Osteocyte (in vitro differentiated cells): ENCODE data around the gene DDX1. TPM values are rescaled to one million over a fixed set of nuclear protein-coding genes. Genes with fewer than 3 reads are reported as not detected.

Experiments
- DNase-seq: peaks from one replicate; pipeline ENCODE4 v3.0.0; 2021; ENCODE audit warnings: mixed read lengths; ENCODE audit not compliant: unreplicated experiment; ENCODE audit errors: extremely low spot score
- H3K27ac Mint-ChIP-seq: one replicate; pipeline ENCODE4 v1.8.0; 2021; ENCODE audit warnings: mild to moderate bottlenecking, mixed read lengths; ENCODE audit not compliant: unreplicated experiment
- H3K27me3 Mint-ChIP-seq: one replicate; pipeline ENCODE4 v1.8.0; 2021; ENCODE audit warnings: mixed read lengths; ENCODE audit not compliant: unreplicated experiment
- H3K36me3 Mint-ChIP-seq: one replicate; pipeline ENCODE4 v1.8.0; 2021; ENCODE audit warnings: mixed read lengths; ENCODE audit not compliant: unreplicated experiment
- H3K4me1 Mint-ChIP-seq: one replicate; pipeline ENCODE4 v1.8.0; 2021; ENCODE audit warnings: mixed read lengths; ENCODE audit not compliant: unreplicated experiment
- H3K4me3 Mint-ChIP-seq: one replicate; pipeline ENCODE4 v1.8.0; 2021; ENCODE audit warnings: mild to moderate bottlenecking, moderate library complexity, mixed read lengths; ENCODE audit not compliant: unreplicated experiment
- H3K9me3 Mint-ChIP-seq: one replicate; pipeline ENCODE4 v1.8.0; 2021; ENCODE audit warnings: mixed read lengths; ENCODE audit not compliant: unreplicated experiment
- CTCF ChIP-seq: fragments of 200-600 bp; sonication (generic); IDR thresholded peaks from 2 replicates; pipeline ENCODE4 v1.5.0; 2021; ENCODE audit warnings: antibody characterized with exemption, mild to moderate bottlenecking, moderate library complexity
- total RNA-seq: library from RNA; stranded (reverse); gene quantifications from 2 replicates; pipeline ENCODE4 v1.2.1, GENCODE V29; 2021

Gene DDX1
- total RNA-seq, 1 donor from 2014 or later: 90.7 TPM

DNA sequence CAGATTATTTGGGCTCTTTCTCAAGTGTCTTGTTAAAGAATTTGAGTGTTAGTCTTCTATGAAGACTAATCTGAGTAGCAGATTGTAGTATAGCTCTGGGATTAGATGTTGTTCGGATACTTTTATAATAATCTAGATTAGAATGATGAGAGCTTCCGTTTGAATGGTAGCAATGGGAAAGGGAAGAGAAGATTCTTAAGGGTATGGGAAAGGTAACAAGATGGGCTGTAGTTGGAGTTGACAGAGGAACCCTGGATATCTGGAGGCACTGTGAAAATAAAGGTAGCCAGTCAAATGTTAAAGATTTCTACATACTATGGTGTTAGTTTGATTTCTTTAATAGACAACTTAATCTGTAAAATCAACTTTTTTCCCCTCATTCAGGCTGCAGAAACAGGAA lies 4.7 kb downstream of the DDX1 start:
- H3K4me3 Mint-ChIP-seq: no peak overlapping the region
- DNase-seq: no peak
- H3K36me3 Mint-ChIP-seq: peaks cover 48% of the 10 kb centered on the region
- no peaks in the 10 kb centered on the region for H3K9me3 Mint-ChIP-seq
- H3K4me1 Mint-ChIP-seq: peaks cover 17% of the 10 kb centered on the region
- TF ChIP-seq CTCF: no peak
- H3K27ac Mint-ChIP-seq: no peak overlapping the region
- H3K27me3 Mint-ChIP-seq: no peaks in the 10 kb centered on the region

DNA sequence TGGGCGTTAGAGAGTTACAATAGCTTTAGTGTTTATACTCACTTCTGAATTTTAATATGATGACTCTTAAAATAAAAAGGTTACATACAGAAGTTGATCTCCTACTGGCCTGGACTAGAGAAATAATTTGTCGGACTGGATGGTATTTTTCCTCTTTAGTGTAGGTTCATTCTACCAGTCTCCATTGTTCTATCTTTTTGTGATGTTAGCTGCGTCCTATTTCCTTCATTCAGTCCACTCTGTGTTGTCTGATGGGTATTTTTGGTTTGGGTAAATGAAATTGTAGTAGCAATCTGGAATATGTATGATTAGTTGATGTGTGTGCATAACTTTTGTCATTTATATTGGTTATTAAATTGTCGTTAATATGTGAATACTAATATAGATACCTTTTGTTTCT lies 5.3 kb downstream of the DDX1 start:
- no peaks in the 10 kb centered on the region for H3K9me3 Mint-ChIP-seq
- no peak overlapping the region for H3K27ac Mint-ChIP-seq
- H3K4me3 Mint-ChIP-seq: no peak overlapping the region
- no peak for DNase-seq
- H3K27me3 Mint-ChIP-seq: no peaks in the 10 kb centered on the region
- peaks cover 51% of the 10 kb centered on the region for H3K36me3 Mint-ChIP-seq
- TF ChIP-seq CTCF: no peak
- peaks cover 14% of the 10 kb centered on the region for H3K4me1 Mint-ChIP-seq

GRCh38 chr2:15599994-15600393 lies 8.3 kb downstream of the DDX1 start:
- no peak for DNase-seq
- H3K9me3 Mint-ChIP-seq: no peaks in the 10 kb centered on the region
- H3K36me3 Mint-ChIP-seq: peaks cover 74% of the 10 kb centered on the region
- H3K4me1 Mint-ChIP-seq: peaks cover 2% of the 10 kb centered on the region
- no peak for TF ChIP-seq CTCF
- no peak overlapping the region for H3K27ac Mint-ChIP-seq
- H3K4me3 Mint-ChIP-seq: no peak overlapping the region
- no peaks in the 10 kb centered on the region for H3K27me3 Mint-ChIP-seq

DNA sequence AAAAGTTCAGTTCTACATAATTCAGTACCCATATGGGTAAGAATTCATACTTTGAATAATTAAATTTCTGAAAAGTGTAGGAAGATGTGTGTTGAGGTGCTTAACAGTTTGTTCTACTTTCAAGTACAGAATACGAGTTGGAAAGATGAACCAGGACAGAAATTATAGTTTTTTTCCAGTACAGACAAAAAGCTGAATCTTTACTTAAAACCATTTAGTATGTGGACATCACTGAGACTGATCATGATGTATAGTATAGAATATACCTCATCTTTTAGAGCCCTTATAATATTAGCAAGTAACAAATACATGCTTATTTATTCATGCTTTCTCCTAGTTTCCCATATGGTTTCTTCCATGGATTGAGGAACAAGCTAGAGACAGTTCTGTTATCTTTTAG lies 10.0 kb downstream of the DDX1 start:
- Mint-ChIP-seq H3K9me3 (no peaks in the 10 kb centered on the region), H3K36me3 (peaks cover 78% of the 10 kb centered on the region), H3K4me3 (no peak overlapping the region), H3K4me1 (no peaks in the 10 kb centered on the region), H3K27ac (no peak overlapping the region), H3K27me3 (no peaks in the 10 kb centered on the region)
- no peak for DNase-seq
- TF ChIP-seq CTCF: no peak

DNA sequence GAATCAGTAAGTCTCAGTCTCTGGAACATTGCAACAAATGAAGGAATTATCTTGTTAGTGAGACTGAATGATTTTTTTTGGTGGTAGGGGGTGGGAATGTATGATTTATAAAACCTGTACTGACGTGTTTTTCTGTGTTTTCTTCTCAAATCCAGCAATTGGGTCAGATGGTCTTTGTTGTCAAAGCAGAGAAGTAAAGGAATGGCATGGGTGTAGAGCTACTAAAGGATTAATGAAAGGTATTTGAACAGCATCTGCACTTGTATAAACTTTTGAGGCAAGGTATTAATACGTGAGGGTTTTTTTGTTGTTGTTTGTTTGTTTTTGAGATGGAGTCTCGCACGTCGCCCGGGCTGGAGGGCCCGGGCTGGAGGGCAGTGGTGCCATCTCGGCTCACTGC lies 10.7 kb downstream of the DDX1 start:
- Mint-ChIP-seq H3K36me3 (peaks cover 76% of the 10 kb centered on the region), H3K27ac (no peak overlapping the region), H3K9me3 (no peaks in the 10 kb centered on the region), H3K27me3 (no peaks in the 10 kb centered on the region), H3K4me3 (no peak overlapping the region), H3K4me1 (no peaks in the 10 kb centered on the region)
- DNase-seq: no peak
- TF ChIP-seq CTCF: no peak
